ENCODE data around the gene BRD8.

DNA sequence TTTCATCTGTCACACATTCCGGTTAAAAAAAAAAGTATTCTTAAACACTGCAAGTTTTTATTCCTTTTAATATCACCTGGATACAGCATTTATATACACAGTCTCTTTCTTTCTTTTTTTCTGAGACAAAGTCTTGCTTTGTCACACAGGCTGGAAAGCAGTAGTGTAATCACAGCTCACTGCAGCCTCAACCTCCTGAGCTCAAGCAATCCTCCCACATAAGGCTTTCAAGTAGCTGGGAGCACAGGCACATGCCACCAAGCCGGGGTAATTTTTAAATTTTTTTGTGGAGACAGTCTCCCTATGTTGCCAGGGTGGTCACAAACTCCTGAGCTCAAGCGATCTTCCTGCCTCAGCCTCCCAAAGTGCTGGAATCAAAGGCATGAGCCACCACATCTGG is 14.4 kb upstream of the BRD8 start:
- TF ChIP-seq CTCF (IDR thresholded peaks at IDR 0.05) (no peak), POLR2AphosphoS5 (IDR thresholded peaks at IDR 0.05; ENCODE audit: low read depth, low read length) (no peak), TCF7L2 (IDR thresholded peaks at IDR 0.05; ENCODE audit: low read depth, low read length) (no peak)
- TF ChIP-seq, protein P1, sequence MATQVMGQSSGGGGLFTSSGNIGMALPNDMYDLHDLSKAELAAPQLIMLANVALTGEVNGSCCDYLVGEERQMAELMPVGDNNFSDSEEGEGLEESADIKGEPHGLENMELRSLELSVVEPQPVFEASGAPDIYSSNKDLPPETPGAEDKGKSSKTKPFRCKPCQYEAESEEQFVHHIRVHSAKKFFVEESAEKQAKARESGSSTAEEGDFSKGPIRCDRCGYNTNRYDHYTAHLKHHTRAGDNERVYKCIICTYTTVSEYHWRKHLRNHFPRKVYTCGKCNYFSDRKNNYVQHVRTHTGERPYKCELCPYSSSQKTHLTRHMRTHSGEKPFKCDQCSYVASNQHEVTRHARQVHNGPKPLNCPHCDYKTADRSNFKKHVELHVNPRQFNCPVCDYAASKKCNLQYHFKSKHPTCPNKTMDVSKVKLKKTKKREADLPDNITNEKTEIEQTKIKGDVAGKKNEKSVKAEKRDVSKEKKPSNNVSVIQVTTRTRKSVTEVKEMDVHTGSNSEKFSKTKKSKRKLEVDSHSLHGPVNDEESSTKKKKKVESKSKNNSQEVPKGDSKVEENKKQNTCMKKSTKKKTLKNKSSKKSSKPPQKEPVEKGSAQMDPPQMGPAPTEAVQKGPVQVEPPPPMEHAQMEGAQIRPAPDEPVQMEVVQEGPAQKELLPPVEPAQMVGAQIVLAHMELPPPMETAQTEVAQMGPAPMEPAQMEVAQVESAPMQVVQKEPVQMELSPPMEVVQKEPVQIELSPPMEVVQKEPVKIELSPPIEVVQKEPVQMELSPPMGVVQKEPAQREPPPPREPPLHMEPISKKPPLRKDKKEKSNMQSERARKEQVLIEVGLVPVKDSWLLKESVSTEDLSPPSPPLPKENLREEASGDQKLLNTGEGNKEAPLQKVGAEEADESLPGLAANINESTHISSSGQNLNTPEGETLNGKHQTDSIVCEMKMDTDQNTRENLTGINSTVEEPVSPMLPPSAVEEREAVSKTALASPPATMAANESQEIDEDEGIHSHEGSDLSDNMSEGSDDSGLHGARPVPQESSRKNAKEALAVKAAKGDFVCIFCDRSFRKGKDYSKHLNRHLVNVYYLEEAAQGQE (IDR thresholded peaks at IDR 0.05; ENCODE audit: insufficient read depth in 1 of 2, low read depth in 2 of 2, low read length in 1 of 2), result no peak

Measured in Panc1 (cell line).